GM12864 (cell line): ENCODE measurements around the gene SLC24A3.
A peak's percentile ranks its signal among the peaks of the same experiment; 100 is the strongest.

ENCODE experiments used
- DNase-seq: peaks from one replicate; pipeline ENCODE4 v3.0.0-alpha.2; 2011; ENCODE audit warnings: low read depth
- H3K4me3 ChIP-seq: 2 replicates; pipeline ENCODE4 v1.5.1; 2011; ENCODE audit warnings: mild to moderate bottlenecking, low read depth, low read length, control low read depth
- CTCF ChIP-seq: IDR thresholded peaks from 2 replicates; pipeline ENCODE4 v1.5.1; 2011; ENCODE audit warnings: low read depth, mild to moderate bottlenecking, moderate library complexity, low read length, control low read depth, inconsistent platforms; ENCODE audit errors: missing control alignments

The SLC24A3 gene

GRCh38 chr20:19701429-19701828, 489.0 kb downstream of the SLC24A3 start:
- DNase-seq, result no peak
- H3K4me3 ChIP-seq, result no peak overlapping the region
- TF ChIP-seq CTCF, result no peak

- no peak overlapping the region for H3K4me3 ChIP-seq
- TF ChIP-seq CTCF, result no peak
- DNase-seq, result peak; percentile 19
These were observed 494.0 kb downstream of the SLC24A3 start for GRCh38 chr20:19706463-19706862.

DNA sequence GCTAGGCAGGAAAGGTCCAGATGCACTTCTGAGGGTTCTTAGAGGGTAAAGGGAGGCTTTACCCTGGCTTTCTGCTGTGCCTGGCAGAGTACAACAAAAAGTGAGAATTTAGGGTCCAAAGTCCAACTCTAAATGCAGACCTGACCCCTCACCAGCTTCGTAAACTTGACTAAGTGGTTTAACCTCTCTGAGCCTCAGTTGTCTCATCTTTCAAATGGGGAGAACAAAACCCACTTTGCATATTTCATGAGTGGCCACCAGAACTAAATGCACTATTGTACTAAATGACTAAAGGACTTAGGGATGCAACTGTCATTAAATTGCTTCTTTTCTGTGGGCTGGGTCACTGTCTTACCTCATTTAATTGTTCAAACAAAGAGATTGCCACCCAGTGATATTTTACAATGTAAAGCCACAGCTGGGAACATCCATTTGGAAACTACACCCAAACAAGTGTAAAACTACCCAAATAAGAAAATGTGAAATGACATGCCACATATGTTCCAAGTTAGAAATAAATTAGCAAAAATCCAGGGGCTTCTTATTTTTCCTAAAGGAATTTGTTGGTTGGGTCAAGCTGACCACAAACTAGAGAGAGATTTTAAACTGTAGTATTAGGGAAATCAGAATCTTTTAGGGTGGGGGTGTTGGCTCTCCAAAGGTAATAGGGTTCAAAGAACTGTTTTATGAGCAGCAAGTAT, 497.3 kb downstream of the SLC24A3 start:
- no peak for DNase-seq
- no peak overlapping the region for H3K4me3 ChIP-seq
- no peak for TF ChIP-seq CTCF

DNA sequence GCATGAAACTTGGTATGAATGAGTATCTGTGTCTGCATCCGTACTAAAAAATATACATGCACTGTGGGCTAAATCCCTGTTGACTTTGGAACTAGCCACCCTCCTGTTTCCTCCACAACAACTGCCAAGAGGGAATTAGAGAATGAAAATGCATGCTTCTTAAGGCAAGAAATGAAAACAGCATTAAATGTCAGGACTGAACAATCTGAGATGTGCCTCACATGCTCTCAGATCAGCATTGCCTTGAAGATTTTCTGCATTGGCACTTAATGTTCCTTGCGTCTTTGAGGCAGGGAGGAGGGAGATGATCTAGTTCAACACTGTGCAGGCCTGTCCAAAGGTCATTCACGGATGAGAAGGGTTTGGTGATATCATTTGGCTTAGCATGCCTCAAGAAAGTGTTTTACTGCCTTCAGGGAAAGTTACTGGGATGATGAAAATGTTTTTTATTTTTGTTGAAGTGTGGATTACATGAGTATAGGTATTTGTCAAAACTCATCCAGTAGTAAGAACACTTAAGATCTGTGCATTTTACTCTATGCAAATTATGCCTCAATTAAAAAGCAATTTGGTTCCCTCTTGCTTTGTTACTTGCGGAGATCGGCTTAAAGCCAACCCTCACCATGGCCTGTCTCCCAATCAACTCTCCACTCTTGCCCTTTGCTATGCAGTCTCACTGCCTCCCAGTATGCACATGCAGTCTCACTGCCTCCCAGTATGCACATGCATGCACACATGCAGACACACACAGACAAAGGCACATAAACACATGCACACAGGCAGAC, 498.1 kb downstream of the SLC24A3 start:
- no peak for TF ChIP-seq CTCF
- no peak for DNase-seq
- H3K4me3 ChIP-seq, result no peak overlapping the region

DNA sequence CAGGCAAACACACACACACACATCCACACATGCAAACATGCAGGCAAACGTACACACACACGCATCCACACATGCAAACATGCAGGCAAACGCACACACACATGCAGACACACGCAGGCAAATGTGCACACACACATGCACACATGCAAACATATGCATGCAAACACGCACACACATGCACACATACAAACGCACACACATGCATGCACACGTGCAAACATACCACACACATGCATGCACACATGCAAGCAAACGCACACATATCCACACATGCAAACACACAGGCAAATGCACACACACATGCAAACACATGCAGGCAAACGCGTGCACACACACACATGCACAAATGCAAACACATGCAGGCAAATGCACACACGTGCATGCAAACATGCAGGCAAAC, 498.7 kb downstream of the SLC24A3 start:
- no peak overlapping the region for H3K4me3 ChIP-seq
- no peak for DNase-seq
- no peak for TF ChIP-seq CTCF

DNA sequence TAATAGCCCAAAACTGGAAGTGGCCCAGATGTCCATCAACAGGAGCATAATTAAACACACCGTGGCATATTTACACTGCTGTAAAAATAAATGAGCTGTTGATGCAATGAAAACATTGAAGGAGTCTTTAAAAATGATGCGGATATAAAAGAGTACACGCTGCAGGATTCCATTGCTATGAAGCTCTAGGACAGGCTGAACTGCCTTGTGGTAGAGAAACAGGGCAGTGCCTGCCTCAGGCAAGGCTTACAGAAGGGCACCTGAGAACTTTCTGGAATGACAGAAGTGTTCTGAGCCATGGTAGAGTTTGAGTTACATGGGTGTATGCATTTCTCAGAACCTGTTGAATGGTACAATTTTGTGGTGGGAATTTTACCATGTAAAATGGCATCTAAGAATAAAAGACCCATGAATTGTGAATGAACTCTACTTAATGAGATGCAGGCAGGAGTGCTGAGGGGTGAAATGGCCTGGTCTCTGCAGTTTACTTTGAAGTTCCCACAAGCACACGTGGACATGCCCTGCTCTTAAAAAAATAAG, 500.3 kb downstream of the SLC24A3 start:
- DNase-seq, result no peak
- H3K4me3 ChIP-seq, result no peak overlapping the region
- no peak for TF ChIP-seq CTCF
